H1 (cell line): ENCODE data around the gene ONECUT3. TPM values are rescaled to one million over a fixed set of nuclear protein-coding genes. Genes with fewer than 3 reads are reported as not detected.

ENCODE experiments used
- EGR1 ChIP-seq: IDR thresholded peaks from 2 replicates; pipeline ENCODE4 v1.6.1; 2011; ENCODE audit warnings: low read depth, low read length, borderline replicate concordance
- EP300 ChIP-seq, 2 experiments: IDR thresholded peaks; 1 replicate in 1 of 2; 2 replicates in 1 of 2; pipeline ENCODE4 v1.6.1; 2011 to 2012; ENCODE audit warnings: low read depth in 2 of 2, low read length in 2 of 2, mild to moderate bottlenecking in 2 of 2, borderline replicate concordance in 1 of 2, inconsistent platforms in 1 of 2, moderate library complexity in 1 of 2
- EZH2 ChIP-seq: fragments of 200-600 bp; sonication (generic); IDR thresholded peaks from 2 replicates; pipeline ENCODE4 v1.7.1; 2012; ENCODE audit warnings: low read depth, mild to moderate bottlenecking, moderate library complexity, low read length, inconsistent platforms; ENCODE audit not compliant: severe bottlenecking
- GTF2F1 ChIP-seq: IDR thresholded peaks from 2 replicates; pipeline ENCODE4 v1.6.1; 2012; ENCODE audit warnings: low read depth, low read length, improper control_type of control experiment, borderline replicate concordance
- JUND ChIP-seq: IDR thresholded peaks from 2 replicates; pipeline ENCODE4 v1.6.1; 2011; ENCODE audit warnings: mild to moderate bottlenecking, improper control_type of control experiment, low read length
- KDM1A ChIP-seq: fragments of 200-600, 300-600 bp; sonication (generic); IDR thresholded peaks from 2 replicates; pipeline ENCODE4 v1.7.1; 2016; ENCODE audit warnings: mild to moderate bottlenecking, low read length, borderline replicate concordance
- KDM5A ChIP-seq: fragments of 200-600 bp; IDR thresholded peaks from 2 replicates; pipeline ENCODE4 v1.7.1; 2012; ENCODE audit warnings: mild to moderate bottlenecking, low read length, inconsistent platforms, mixed read lengths
- RNF2 ChIP-seq: fragments of 200-900, 300-1000 bp; sonication (generic); IDR thresholded peaks from 2 replicates; pipeline ENCODE4 v1.7.1; 2016; ENCODE audit warnings: borderline replicate concordance, low read depth, mild to moderate bottlenecking, antibody characterized with exemption, low read length; ENCODE audit not compliant: poor library complexity, severe bottlenecking; ENCODE audit errors: missing control alignments
- SP4 ChIP-seq: IDR thresholded peaks from 2 replicates; pipeline ENCODE4 v1.6.1; 2012; ENCODE audit warnings: low read length, inconsistent platforms
- polyA plus RNA-seq, 7 experiments: library from polyadenylated mRNA; depleted of rRNA in 3 of 7; stranded (reverse) in 5 of 7; unstranded in 2 of 7; fragments of >200 nt in 5 of 7; fragments of 200-250 nt in 2 of 7; gene quantifications; 1 replicate in 5 of 7; 2 replicates in 1 of 7; 4 replicates in 1 of 7; pipeline versions ENCODE4 v1.2.1 to v1.2.3, GENCODE V29; 2011 to 2013; ENCODE audit warnings: missing spikeins in 2 of 7, mixed read lengths in 2 of 7
- total RNA-seq: library from RNA; stranded (reverse); fragmentation: NEBNext Ultra II Directional; extraction: Animal tissue kit (Norgen Biotek cat#: 25700); gene quantifications from 2 replicates; pipeline ENCODE4 v1.2.1, GENCODE V29; 2021
- TF ChIP-seq, protein P1 (sequence below): IDR thresholded peaks from 2 replicates; pipeline ENCODE4 v1.6.1; 2011; ENCODE audit warnings: low read length, improper control_type of control experiment
- TF ChIP-seq, protein P2 (sequence below): IDR thresholded peaks from 2 replicates; pipeline ENCODE4 v1.6.1; 2012; ENCODE audit warnings: inconsistent platforms

ONECUT3 gene
- total and polyA plus RNA-seq, 2 of the 8 experiments (the other 6 are each of a cell fraction or from before 2014, with no cell fraction given), result not detected

DNA sequence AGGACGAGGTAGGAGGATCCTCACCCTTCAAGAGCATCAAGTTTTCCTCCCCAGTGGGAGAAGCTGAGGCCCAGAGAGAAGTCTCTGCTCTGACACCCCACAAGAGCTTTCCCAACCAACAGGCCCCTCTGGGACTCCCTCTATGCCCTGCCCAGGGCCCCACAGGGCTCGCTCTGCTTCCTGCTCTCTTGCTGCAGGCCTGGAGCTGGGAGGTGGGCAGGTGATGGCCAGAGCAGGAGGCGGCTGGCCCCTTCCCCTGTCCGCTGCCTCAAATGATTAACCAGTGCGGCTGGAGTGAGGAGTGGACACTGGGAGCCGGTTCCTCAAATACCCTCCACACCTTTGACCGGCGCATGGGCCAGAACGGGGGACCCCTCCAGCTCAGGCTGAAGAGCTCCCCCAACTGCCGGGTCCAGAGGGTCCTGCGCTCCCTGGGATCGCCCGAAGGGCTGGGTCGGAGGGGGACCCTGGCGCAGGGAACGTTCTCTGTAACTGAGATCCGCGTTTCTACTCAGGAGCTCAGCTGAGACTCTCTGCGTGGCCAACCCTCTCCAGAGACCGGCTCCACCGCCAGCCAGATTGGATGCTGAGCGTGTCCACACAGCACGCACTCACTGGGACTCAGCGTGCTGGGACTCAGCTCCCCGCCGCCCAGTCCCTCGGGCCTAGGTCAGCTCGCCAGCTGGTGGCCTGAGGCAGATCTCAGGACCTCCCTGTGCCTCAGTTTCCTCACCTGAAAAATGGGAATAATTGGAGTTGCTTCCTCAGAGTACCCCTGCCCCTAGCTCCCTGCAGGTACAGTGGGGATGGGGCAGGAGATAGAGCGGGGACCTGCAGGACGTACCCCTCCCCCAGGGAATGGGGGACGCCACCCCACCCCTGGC, 6.7 kb upstream of the ONECUT3 start (continued):
- TF ChIP-seq EGR1 (no peak), EZH2 (peak; percentile 68), KDM1A (peak; percentile 82; the same call in 1 of the 2 replicates), KDM5A (no peak), GTF2F1 (no peak), SP4 (no peak), EP300 (IDR thresholded peaks at IDR 0.05; ENCODE audit: borderline replicate concordance in 1 of 2, low read depth in 2 of 2, low read length in 2 of 2) (no peak), JUND (no peak), RNF2 (peak; percentile 71)
- TF ChIP-seq, protein P1, sequence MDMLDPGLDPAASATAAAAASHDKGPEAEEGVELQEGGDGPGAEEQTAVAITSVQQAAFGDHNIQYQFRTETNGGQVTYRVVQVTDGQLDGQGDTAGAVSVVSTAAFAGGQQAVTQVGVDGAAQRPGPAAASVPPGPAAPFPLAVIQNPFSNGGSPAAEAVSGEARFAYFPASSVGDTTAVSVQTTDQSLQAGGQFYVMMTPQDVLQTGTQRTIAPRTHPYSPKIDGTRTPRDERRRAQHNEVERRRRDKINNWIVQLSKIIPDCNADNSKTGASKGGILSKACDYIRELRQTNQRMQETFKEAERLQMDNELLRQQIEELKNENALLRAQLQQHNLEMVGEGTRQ, result no peak
- TF ChIP-seq, protein P2, sequence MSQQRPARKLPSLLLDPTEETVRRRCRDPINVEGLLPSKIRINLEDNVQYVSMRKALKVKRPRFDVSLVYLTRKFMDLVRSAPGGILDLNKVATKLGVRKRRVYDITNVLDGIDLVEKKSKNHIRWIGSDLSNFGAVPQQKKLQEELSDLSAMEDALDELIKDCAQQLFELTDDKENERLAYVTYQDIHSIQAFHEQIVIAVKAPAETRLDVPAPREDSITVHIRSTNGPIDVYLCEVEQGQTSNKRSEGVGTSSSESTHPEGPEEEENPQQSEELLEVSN, result no peak
